Measurements from ENCODE around the gene RARG. TPM values are rescaled to one million over a fixed set of nuclear protein-coding genes. Genes with fewer than 3 reads are reported as not detected.
"Not testable (repeated sequence)": the region's sequence is repeated elsewhere in the genome, so short reads cannot be mapped to it uniquely, and the experiment has no call there.

Gene RARG
- total RNA-seq, 6 donors from 2014 or later, result 21.2 to 43.0 (median 32.1) TPM

- ATAC-seq (ENCODE audit: low FRiP score in 2 of 2) (peak; percentile 1 to 31), DNase-seq (no peak)
- TF ChIP-seq EP300 (IDR thresholded peaks at IDR 0.05) (no peak), POLR2AphosphoS5 (IDR thresholded peaks at IDR 0.05) (no peak), CTCF (IDR thresholded peaks at IDR 0.05) (no peak), POLR2A (IDR thresholded peaks at IDR 0.05) (no peak)
- Histone ChIP-seq H3K36me3 (peaks cover 11 to 28% (median 14%) of the 10 kb centered on the region in 4 donors), H3K9me3 (no peaks in the 10 kb centered on the region), H3K27me3 (no peaks in the 10 kb centered on the region), H3K27ac (peak overlapping the region; percentile 93 to 98 (median 96)), H3K4me3 (peak overlapping the region; percentile 67 to 87 (median 81)), H3K4me1 (peaks cover 34 to 50% (median 38%) of the 10 kb centered on the region in 4 donors)
- 14 to 19% methylated on average over 9 to 12 of the region's 12 CpGs for WGBS, 2 donors
These were observed 52.3 kb downstream of the RARG start for GRCh38 chr12:53179687-53180219.

- not testable (repeated sequence) for ATAC-seq (ENCODE audit: low FRiP score in 2 of 2); H3K27ac ChIP-seq; H3K4me3 ChIP-seq; H3K27me3 ChIP-seq; DNase-seq; H3K9me3 ChIP-seq
- Histone ChIP-seq H3K4me1 (peaks cover 30 to 45% (median 33%) of the 10 kb centered on the region in 4 donors), H3K36me3 (peaks cover 6 to 20% (median 10%) of the 10 kb centered on the region in 4 donors)
- WGBS, 2 donors, result 96% methylated on average over 14 of the region's 14 CpGs
These were observed 53.2 kb downstream of the RARG start for GRCh38 chr12:53178803-53179202.

- not testable (repeated sequence) for ATAC-seq (ENCODE audit: low FRiP score in 2 of 2); H3K27me3 ChIP-seq; H3K4me3 ChIP-seq; H3K9me3 ChIP-seq; H3K36me3 ChIP-seq; DNase-seq; H3K27ac ChIP-seq
- H3K4me1 ChIP-seq, result peaks cover 16 to 32% (median 20%) of the 10 kb centered on the region in 4 donors
- 90 to 97% methylated on average over 6 of the region's 6 CpGs for WGBS, 2 donors
These were observed 54.6 kb downstream of the RARG start for GRCh38 chr12:53177447-53177846.

GRCh38 chr12:53176750-53177149 lies 55.3 kb downstream of the RARG start:
- Histone ChIP-seq H3K27ac (no peak overlapping the region), H3K27me3 (no peaks in the 10 kb centered on the region), H3K9me3 (no peaks in the 10 kb centered on the region), H3K36me3 (peaks cover 0 to 8% (median 6%) of the 10 kb centered on the region in 4 donors), H3K4me3 (no peak overlapping the region), H3K4me1 (peaks cover 9 to 25% (median 13%) of the 10 kb centered on the region in 4 donors)
- no peak for DNase-seq
- no peak for ATAC-seq (ENCODE audit: low FRiP score in 2 of 2)
- WGBS, 2 donors, result 96 to 100% methylated on average over 3 of the region's 3 CpGs
- TF ChIP-seq EP300 (IDR thresholded peaks at IDR 0.05), result no peak
- no peak for TF ChIP-seq POLR2AphosphoS5 (IDR thresholded peaks at IDR 0.05)
- no peak for TF ChIP-seq POLR2A (IDR thresholded peaks at IDR 0.05)
- TF ChIP-seq CTCF (IDR thresholded peaks at IDR 0.05), result no peak

GRCh38 chr12:53174881-53175491 lies 57.0 kb downstream of the RARG start:
- WGBS, 2 donors, result 49 to 76% methylated on average over 4 of the region's 4 CpGs
- no peak overlapping the region for H3K27ac ChIP-seq
- TF ChIP-seq POLR2A (IDR thresholded peaks at IDR 0.05) (no peak), POLR2AphosphoS5 (IDR thresholded peaks at IDR 0.05) (no peak), CTCF (IDR thresholded peaks at IDR 0.05) (peak in 3 of 6 experiments; percentile 17 to 45 (median 28))
- H3K9me3 ChIP-seq, result no peaks in the 10 kb centered on the region
- H3K4me1 ChIP-seq, result peaks cover 3 to 16% (median 6%) of the 10 kb centered on the region in 4 donors
- H3K36me3 ChIP-seq, result peaks cover 0 to 21% (median 18%) of the 10 kb centered on the region in 4 donors
- ATAC-seq (ENCODE audit: low FRiP score in 2 of 2), result peak; percentile 42 to 65
- no peaks in the 10 kb centered on the region for H3K27me3 ChIP-seq
- H3K4me3 ChIP-seq, result no peak overlapping the region
- peak in 1 of 2 donors; percentile 46 for DNase-seq
